ENCODE results near the gene GPX2. TPM values are rescaled to one million over a fixed set of nuclear protein-coding genes. Genes with fewer than 3 reads are reported as not detected.

The GPX2 gene
- total RNA-seq, 2 donors from 2014 or later, result 14.3 to 26.7 TPM

DNA sequence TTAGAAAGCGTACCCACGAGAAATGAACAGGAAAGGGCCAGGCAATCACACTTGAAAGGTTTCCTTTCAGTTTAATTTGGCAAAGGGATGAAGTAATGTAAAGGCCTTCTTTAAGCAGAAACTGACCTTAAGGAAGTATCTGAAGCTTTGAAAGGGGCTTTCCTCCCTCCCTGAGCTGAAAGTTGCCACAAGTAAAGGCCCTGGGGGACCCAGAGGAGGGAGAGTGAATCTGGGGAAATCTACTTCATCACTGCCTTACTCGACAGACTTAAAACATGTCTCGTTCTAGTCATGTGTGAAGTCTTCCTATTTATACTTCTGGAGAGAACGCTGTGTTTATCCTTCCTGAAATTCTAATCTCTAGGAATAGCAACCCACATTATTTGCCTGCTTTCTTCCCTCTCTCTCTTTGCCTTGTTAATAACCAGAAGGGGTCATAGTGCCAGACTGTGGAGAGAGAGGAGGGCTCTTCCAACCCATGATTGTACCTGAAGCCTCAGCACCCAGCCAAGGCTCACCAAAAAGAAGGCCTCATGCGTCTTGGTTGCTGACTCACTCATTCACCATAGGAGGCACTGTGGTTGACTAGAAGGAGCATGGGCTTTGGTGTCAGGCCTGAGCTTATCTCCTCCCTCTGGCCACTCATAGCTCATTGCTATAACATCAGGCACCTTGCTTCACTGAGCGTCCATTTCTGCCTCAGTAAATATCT lies 10.2 kb upstream of the GPX2 start:
- no peaks in the 10 kb centered on the region for H3K27me3 ChIP-seq
- DNase-seq (no peak), ATAC-seq (no peak)
- no peak for TF ChIP-seq POLR2A (IDR thresholded peaks at IDR 0.05)
- TF ChIP-seq, protein P1, sequence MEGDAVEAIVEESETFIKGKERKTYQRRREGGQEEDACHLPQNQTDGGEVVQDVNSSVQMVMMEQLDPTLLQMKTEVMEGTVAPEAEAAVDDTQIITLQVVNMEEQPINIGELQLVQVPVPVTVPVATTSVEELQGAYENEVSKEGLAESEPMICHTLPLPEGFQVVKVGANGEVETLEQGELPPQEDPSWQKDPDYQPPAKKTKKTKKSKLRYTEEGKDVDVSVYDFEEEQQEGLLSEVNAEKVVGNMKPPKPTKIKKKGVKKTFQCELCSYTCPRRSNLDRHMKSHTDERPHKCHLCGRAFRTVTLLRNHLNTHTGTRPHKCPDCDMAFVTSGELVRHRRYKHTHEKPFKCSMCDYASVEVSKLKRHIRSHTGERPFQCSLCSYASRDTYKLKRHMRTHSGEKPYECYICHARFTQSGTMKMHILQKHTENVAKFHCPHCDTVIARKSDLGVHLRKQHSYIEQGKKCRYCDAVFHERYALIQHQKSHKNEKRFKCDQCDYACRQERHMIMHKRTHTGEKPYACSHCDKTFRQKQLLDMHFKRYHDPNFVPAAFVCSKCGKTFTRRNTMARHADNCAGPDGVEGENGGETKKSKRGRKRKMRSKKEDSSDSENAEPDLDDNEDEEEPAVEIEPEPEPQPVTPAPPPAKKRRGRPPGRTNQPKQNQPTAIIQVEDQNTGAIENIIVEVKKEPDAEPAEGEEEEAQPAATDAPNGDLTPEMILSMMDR (IDR thresholded peaks at IDR 0.05), result no peak
- WGBS, 2 donors, result 79 to 87% methylated on average over 7 of the region's 7 CpGs
- no peak overlapping the region for H3K27ac ChIP-seq
- peaks cover 0 to 2% of the 10 kb centered on the region in 2 donors for H3K36me3 ChIP-seq (replicated peaks in 1 of 2; ENCODE audit: insufficient read depth in 1 of 2, low read depth in 2 of 2)
- H3K4me1 ChIP-seq, result no peaks in the 10 kb centered on the region
- H3K9me3 ChIP-seq, result no peaks in the 10 kb centered on the region
- no peak overlapping the region for H3K4me3 ChIP-seq
- intact Hi-C loops (cut with DNase I), result no loop called here

DNA sequence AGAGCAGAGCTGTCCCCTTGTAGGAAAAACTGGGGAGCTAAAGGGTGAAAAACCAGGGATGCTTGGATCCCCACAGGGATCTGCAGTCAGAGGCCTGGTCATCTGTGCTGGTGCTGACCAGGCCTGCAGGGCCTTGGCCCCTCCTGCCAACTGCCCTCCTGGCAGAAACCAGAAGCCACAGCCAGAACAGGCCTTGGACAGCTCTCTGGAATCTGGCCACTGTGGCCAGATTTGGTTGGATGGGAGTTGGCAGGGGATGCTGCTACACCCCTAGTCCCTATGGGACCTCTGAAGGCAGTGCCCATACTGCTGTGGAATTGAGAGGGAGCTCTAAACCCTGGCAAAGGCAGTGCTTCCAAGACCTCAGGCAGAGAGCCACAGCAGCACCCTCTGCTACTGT lies 9.2 kb upstream of the GPX2 start:
- TF ChIP-seq, protein P1 (IDR thresholded peaks at IDR 0.05), result no peak
- TF ChIP-seq POLR2A (IDR thresholded peaks at IDR 0.05), result no peak
- Histone ChIP-seq H3K27me3 (no peaks in the 10 kb centered on the region), H3K36me3 (replicated peaks in 1 of 2; ENCODE audit: insufficient read depth in 1 of 2, low read depth in 2 of 2) (peaks cover 0 to 2% of the 10 kb centered on the region in 2 donors), H3K4me3 (no peak overlapping the region), H3K27ac (no peak overlapping the region), H3K4me1 (no peaks in the 10 kb centered on the region), H3K9me3 (no peaks in the 10 kb centered on the region)
- ATAC-seq (no peak), DNase-seq (no peak)
- intact Hi-C loops (cut with DNase I), result no loop called here

DNA sequence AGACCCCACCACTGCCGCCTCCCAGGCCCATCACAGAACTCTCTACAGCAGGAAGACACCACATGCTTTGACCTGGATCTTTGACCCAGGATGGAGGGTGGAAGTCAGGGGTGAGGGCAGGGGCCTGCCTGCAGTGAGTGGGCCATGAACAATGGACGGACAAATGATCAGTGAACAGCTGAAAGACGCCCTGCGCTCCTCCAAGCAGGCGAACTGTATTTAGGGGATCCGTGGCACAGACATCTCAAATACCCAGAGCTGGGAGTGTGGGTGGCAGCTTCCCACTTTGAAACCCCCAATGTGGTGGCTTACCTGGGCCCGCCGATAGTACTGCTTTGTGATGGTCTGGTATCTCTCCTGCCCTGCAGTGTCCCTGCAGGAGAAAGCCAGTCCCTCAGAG lies 8.7 kb upstream of the GPX2 start:
- Histone ChIP-seq H3K27ac (no peak overlapping the region), H3K4me1 (no peaks in the 10 kb centered on the region), H3K9me3 (no peaks in the 10 kb centered on the region), H3K36me3 (replicated peaks in 1 of 2; ENCODE audit: insufficient read depth in 1 of 2, low read depth in 2 of 2) (peaks cover 0 to 2% of the 10 kb centered on the region in 2 donors), H3K27me3 (no peaks in the 10 kb centered on the region), H3K4me3 (no peak overlapping the region)
- no peak for ATAC-seq
- DNase-seq, result no peak
- 90 to 95% methylated on average over 8 of the region's 8 CpGs for WGBS, 2 donors
- TF ChIP-seq, protein P1 (IDR thresholded peaks at IDR 0.05), result no peak
- no peak for TF ChIP-seq POLR2A (IDR thresholded peaks at IDR 0.05)
- intact Hi-C loops (cut with DNase I), result no loop called here

DNA sequence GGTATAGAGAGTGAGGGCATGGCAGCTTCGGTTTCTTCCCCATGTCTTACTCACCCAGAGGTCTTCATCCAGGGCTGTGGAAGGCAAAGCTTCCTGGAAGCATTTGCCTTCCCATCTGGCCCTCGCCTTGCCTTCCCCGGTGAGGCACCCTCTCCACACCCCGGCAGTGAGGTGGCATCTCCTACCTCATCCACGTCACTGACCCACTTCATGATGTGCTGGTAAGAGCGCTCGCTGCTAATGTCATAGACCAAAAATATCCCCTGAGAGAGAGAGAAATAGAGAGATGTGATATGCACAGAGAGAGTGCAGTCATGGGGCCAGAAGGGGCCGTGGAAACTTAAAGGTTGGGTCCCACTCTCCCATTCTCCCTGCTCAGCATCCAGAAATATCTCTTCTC lies 8.3 kb upstream of the GPX2 start:
- ATAC-seq (no peak), DNase-seq (no peak)
- WGBS, 2 donors, result 96% methylated on average over 8 of the region's 8 CpGs
- no peak for TF ChIP-seq POLR2A (IDR thresholded peaks at IDR 0.05)
- TF ChIP-seq, protein P1 (IDR thresholded peaks at IDR 0.05), result no peak
- Histone ChIP-seq H3K4me1 (no peaks in the 10 kb centered on the region), H3K27me3 (no peaks in the 10 kb centered on the region), H3K4me3 (no peak overlapping the region), H3K27ac (no peak overlapping the region), H3K36me3 (replicated peaks in 1 of 2; ENCODE audit: insufficient read depth in 1 of 2, low read depth in 2 of 2) (peaks cover 0 to 2% of the 10 kb centered on the region in 2 donors), H3K9me3 (no peaks in the 10 kb centered on the region)
- intact Hi-C loops (cut with DNase I), result no loop called here

DNA sequence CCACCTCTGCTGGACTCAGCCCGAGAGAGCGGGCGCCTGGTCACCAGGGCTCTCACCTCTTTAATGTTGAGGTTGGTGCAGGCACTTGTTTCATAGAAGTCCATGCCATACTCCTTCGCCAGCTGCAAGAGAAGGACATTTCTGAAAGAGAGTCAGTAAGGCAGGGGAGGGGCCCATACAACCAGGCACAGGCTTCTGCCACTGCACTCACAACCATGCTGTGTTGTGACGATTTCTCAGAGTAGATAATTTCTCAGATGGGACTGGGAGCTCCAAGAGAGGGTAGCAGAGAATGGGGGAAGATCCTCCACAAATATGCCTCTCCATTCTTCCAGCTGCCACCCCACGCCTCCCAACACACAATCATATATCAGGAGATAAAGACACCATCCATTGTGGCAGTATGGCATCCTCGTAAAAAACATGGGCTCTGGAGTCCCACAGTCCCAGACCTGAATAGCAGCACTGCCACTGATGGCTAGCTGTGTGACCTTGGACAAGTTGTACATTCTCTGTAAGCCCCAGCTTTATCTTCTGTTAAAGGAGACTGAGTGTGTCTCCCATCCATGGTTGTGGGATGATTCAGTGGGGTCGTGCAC lies 6.2 kb upstream of the GPX2 start:
- H3K4me1 ChIP-seq, result peaks cover under 1% of the 10 kb centered on the region
- no peak for ATAC-seq
- H3K36me3 ChIP-seq (replicated peaks in 1 of 2; ENCODE audit: insufficient read depth in 1 of 2, low read depth in 2 of 2), result peaks cover 0 to 2% of the 10 kb centered on the region in 2 donors
- no peak overlapping the region for H3K27ac ChIP-seq
- no peak overlapping the region for H3K4me3 ChIP-seq
- TF ChIP-seq POLR2A (IDR thresholded peaks at IDR 0.05), result no peak
- TF ChIP-seq, protein P1 (IDR thresholded peaks at IDR 0.05), result no peak
- no peaks in the 10 kb centered on the region for H3K27me3 ChIP-seq
- intact Hi-C loops (cut with DNase I), result no loop called here
- WGBS, 2 donors, result 85 to 95% methylated on average over 8 of the region's 8 CpGs
- no peaks in the 10 kb centered on the region for H3K9me3 ChIP-seq
- DNase-seq, result no peak
